ENCODE results near the gene KDM4D.
"Not testable (repeated sequence)": the region's sequence is repeated elsewhere in the genome, so short reads cannot be mapped to it uniquely, and the experiment has no call there.

The KDM4D gene

DNA sequence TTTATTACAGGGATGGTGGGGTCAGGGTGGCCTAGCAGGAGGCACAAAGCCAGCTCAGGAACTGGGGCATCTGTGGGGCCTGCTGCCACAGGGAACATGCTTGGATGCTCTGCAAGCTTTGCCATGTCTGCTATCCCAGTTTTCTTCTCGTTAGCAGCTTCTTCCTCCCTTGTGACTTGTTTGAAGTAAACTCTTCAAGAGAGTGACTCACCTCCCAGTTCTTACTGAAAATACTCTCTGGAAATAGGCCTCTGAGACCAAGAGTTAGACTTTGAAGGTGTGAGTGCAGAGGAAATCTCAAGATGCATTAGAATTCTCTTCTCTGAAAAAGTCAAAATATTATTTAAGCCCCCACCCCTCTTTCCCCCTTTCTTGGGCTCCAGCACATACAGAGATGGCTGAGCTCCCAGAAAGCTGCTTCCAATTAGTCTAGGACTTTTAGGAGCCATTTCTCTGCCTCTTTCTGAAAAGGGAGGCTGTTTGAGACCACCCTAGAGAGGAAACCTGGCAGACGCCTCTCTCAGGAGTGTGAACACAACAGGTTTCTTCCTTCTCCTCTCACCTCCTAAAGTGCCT is 15.3 kb upstream of the KDM4D start:
- DNase-seq (ENCODE audit: low spot score): no peak

DNA sequence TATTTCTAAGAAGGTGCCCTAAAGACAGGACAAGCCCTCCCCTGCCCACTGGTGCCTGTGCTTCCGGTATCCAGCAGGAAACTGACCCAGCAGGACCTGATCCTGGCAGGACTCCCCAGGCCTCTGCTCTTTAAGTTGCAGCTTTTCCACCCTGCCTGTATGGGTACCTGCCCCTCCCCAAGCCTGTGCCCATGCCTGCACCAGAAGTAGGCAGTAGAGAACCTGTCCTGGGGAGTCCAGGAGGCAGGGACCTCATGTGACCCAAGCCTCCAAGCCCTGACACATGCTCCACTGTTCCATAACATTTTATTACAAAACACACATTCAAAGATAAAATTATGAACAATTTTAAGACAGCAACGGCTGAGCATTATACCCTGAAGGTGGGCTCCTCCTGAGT is 14.3 kb upstream of the KDM4D start:
- DNase-seq (ENCODE audit: low spot score): no peak

DNA sequence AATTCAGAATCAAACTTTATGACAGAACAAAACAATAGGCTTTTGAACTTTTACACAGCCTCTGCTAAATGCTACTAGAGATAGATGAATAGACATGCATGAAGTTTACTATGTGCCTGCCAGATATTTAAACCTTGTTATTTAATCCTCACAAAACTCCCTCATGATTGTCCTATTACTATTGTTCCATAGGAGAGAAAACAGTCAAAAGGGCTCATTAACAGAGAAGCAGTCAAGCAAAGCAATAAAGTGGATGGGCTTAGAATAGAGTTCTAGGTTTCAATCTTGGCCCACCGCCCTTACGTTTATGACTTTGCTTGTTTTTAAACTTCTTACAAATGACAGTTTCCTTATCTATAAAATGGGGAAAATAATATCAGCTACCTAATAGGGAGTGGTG is 13.0 kb upstream of the KDM4D start:
- DNase-seq (ENCODE audit: low spot score): no peak

GRCh38 chr11:94961255-94961654 is 12.3 kb upstream of the KDM4D start:
- DNase-seq (ENCODE audit: low spot score): no peak

DNA sequence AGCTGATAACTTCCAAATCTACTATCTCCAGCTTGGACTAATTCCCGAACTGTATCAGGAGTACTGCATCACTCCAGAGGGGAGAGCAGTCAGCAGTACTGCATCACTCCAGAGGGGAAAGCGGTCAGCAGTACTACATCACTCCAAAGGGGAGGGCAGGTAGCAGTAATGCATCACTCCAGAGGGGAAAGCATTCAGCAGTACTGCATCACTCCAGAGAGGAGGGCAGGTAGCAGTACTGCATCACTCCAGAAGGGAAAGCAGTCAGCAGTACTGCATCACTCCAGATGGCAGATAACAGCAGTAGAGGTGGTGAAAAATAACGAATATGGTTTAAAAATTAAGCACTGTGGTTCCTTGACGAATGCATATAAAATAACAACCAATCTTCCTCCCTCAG is 8.6 kb upstream of the KDM4D start:
- no peak for DNase-seq (ENCODE audit: low spot score)

DNA sequence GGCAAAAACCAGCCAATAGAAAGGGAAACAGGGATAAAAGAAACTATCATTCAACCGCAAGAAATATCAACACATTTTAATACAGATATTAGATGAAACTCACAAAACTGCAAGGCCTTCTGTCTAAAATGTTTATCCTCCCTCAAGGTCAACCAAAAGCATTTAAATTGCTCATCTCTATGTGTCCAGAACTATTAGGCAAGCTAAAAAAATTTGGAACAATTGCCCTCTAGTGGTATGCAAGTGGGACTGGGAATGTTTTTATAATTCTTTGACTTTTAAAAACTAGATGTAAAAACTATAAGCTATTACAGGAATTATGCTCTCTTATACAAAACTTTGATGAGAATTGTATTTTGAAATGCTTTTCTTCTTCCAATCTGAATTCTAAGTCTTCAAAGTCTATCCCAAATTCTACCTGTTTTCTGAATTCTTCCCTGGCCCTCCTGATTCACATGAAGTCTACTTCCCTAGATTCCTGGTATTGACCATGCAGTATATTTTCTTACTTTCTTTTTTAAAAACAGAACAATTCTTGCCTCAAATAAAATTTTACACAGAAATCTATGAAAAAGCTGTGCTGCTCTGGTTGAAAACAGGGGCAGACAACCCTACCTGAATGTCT is 5.1 kb upstream of the KDM4D start:
- no peak for DNase-seq (ENCODE audit: low spot score)

DNA sequence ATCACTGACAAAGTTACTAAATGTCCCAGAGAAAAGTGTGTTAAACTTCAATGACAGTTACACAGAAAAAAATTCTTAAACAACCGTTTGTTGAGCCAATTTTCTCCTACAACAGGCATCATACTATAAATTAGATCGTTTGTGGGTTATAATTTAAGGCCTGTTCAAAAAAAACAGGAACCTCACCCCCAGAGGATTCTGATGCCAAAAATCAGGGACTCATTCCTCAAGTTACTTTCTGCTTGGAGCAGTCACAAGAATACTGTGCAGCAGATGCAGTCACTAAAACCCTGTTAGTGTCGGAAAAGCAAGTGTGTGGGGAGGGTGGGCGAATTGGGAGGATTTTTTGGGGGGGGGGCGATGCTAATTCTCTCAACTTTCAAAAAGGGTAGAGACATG is 810 bp upstream of the KDM4D start:
- no peak for DNase-seq (ENCODE audit: low spot score)

DNA sequence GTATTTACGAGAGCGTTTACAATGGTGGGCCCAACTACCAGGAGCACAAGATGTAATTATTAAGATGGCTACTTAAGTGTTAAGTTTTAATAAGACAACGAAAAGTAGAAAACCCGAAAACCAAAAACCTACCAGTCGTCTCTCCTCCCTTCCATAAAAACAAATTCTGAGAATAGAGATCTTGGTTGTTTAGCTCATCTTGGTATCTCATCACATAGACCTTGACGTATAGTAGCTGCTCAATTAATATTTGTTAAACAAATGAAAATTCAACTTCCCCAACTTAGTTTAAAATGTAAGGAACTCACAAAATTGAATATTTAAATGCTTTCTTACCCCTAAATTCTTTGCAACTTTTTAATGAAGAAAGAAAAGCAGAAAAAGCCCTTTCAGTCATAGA is 669 bp downstream of the KDM4D start:
- DNase-seq (ENCODE audit: low spot score): no peak

DNA sequence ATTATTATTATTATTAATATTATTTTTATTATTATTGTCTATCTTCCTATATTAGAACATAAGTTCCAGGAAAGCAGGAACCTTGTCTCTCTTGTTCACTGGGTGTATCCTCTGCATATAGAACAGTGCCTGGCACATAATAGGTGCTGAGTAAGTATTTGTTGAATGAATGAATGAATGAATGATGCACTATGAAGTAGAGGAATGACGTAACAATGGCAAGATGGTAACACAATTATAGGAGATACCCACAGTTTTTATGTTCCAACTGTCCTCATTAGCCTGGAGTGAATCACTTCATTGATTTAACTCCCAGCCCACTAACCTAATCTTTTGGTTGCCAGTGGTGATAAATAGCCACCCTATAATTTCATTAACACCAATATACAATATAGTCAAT is 2.1 kb downstream of the KDM4D start:
- DNase-seq (ENCODE audit: low spot score): no peak

DNA sequence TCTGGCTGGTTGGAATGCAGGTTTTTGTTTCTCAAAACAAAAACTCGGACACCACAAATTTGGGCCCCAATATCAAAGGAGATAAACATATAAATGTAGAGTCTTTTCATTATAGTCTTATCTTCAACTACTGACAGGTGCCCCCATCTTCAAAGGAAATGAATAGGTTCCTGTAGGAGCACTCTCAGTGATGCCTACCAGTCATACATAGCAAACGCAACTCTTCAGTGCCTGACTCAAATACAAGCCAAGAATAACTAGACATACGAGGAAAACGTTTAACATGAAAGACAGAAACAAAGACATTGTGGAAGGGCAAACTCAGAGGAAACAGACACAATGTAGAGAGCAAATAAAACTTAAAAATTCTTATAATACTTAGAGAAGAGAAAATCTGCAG is 13.9 kb downstream of the KDM4D start:
- DNase-seq (ENCODE audit: low spot score): no peak

GRCh38 chr11:94988748-94989147 is 15.2 kb downstream of the KDM4D start:
- DNase-seq (ENCODE audit: low spot score): no peak

DNA sequence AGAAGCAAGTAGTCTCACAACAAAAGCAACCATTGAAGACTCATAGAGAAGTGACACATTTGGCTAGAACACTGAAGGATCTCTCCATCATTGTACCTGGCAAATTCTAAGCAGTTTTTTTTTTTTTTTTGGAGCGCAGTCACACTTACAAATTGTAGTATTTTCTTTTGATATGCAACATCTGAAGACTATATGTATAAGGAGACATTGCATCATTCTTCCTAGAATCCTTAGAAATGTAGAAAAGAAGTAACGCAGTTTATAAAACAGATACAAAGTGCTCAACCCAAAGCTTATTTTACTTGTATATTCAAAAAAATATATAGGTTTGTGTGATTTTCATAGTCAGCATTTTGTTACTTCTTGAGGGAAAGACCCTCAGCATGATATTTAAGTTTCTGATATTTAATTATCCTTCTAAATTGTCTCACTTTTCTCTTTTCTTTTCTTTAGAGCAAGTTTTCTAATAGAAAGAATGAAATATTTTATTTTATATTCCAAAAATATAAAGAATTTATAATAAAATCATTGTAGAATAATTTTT is 20.0 kb downstream of the KDM4D start:
- no peak for DNase-seq (ENCODE audit: low spot score)

- no peak for DNase-seq (ENCODE audit: low spot score)
These were observed 23.9 kb downstream of the KDM4D start for GRCh38 chr11:94997437-94997836.

- DNase-seq (ENCODE audit: low spot score): no peak
These were observed 24.8 kb downstream of the KDM4D start for GRCh38 chr11:94998285-94998684.

GRCh38 chr11:95003716-95004115 is 30.2 kb downstream of the KDM4D start:
- no peak for DNase-seq (ENCODE audit: low spot score)

DNA sequence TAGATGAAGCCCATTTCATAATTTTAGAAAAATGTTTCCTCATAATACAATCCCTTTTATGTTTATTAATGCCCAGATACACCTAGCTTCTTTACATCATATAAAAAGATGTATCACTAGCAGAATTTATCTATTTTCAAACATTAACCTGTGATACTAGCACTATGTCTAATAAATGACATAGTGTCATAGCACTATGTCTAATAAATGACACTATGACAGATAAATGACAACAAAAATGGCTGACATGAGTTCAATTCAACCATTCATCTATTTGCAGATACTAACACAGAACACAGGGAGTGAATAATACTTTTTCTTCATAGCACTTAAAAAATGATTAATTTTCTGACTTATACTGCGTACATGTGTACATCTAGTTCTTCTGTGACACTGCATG is 32.1 kb downstream of the KDM4D start:
- DNase-seq (ENCODE audit: low spot score): no peak

DNA sequence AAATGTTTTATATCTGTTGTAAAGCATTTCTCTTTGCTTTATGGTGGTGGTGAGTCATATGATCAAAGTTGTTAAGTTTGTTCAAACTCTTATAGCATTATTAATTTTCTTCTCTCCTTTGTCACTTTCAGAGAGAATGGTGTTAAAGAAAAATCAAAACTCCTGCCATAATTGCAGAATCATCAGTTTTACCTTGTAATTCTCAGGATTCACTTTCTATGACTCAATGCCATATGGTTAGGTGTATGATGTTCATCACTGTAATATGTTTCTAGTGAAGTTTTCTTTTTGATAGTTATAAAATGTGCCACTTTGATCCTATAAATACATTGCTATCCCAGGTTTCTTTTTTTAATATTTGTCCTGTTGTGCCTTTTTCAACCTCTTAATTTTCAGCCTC is 37.9 kb downstream of the KDM4D start:
- DNase-seq (ENCODE audit: low spot score): no peak

- DNase-seq (ENCODE audit: low spot score): no peak
These were observed 40.8 kb downstream of the KDM4D start for GRCh38 chr11:95014184-95014821.

- no peak for DNase-seq (ENCODE audit: low spot score)
These were observed 42.6 kb downstream of the KDM4D start for GRCh38 chr11:95016139-95016538.

GRCh38 chr11:95021468-95021867 is 48.0 kb downstream of the KDM4D start:
- DNase-seq (ENCODE audit: low spot score): not testable (repeated sequence)

- no peak for DNase-seq (ENCODE audit: low spot score)
These were observed 51.4 kb downstream of the KDM4D start, which contains the start of gene KDM4E for GRCh38 chr11:95024958-95025357. TSS of gene KDM4E (plus strand) at chr11:95025258. CDS start at chr11:95025558, 300 bp downstream.

- not testable (repeated sequence) for DNase-seq (ENCODE audit: low spot score)
These were observed 52.1 kb downstream of the KDM4D start for GRCh38 chr11:95025594-95025993.

- DNase-seq (ENCODE audit: low spot score): no peak
These were observed 54.8 kb downstream of the KDM4D start for GRCh38 chr11:95028357-95028756.

GRCh38 chr11:95033051-95033450 is 59.5 kb downstream of the KDM4D start:
- no peak for DNase-seq (ENCODE audit: low spot score)

All from D341Med (cell line).